Measurements from ENCODE around the gene YEATS4.

YEATS4 gene

GRCh38 chr12:69397978-69398377 lies 38.4 kb downstream of the YEATS4 start:
- Mint-ChIP-seq H3K27me3 (ENCODE audit: low read depth) (no peaks in the 10 kb centered on the region), H3K27ac (no peak overlapping the region), H3K36me3 (ENCODE audit: low read depth) (peaks cover 37% of the 10 kb centered on the region), H3K4me1 (no peaks in the 10 kb centered on the region), H3K4me3 (no peak overlapping the region), H3K9me3 (peaks cover 12% of the 10 kb centered on the region)
- no peak for TF ChIP-seq CTCF (IDR thresholded peaks at IDR 0.05; ENCODE audit: unreplicated experiment in 3 of 3)

GRCh38 chr12:69401940-69402339 lies 42.4 kb downstream of the YEATS4 start:
- Mint-ChIP-seq H3K27me3 (ENCODE audit: low read depth) (no peaks in the 10 kb centered on the region), H3K4me1 (no peaks in the 10 kb centered on the region), H3K4me3 (no peak overlapping the region), H3K36me3 (ENCODE audit: low read depth) (peaks cover 17% of the 10 kb centered on the region), H3K9me3 (peaks cover 10% of the 10 kb centered on the region), H3K27ac (no peak overlapping the region)
- no peak for TF ChIP-seq CTCF (IDR thresholded peaks at IDR 0.05; ENCODE audit: unreplicated experiment in 3 of 3)

GRCh38 chr12:69404851-69405565 lies 45.5 kb downstream of the YEATS4 start:
- Mint-ChIP-seq H3K27ac (no peak overlapping the region), H3K4me3 (no peak overlapping the region), H3K27me3 (ENCODE audit: low read depth) (no peaks in the 10 kb centered on the region), H3K4me1 (no peaks in the 10 kb centered on the region), H3K9me3 (no peaks in the 10 kb centered on the region), H3K36me3 (ENCODE audit: low read depth) (no peaks in the 10 kb centered on the region)
- no peak for TF ChIP-seq CTCF (IDR thresholded peaks at IDR 0.05; ENCODE audit: unreplicated experiment in 3 of 3)

GRCh38 chr12:69405566-69405865 lies 46.0 kb downstream of the YEATS4 start:
- H3K4me1 Mint-ChIP-seq: no peaks in the 10 kb centered on the region
- no peak for TF ChIP-seq CTCF (IDR thresholded peaks at IDR 0.05; ENCODE audit: unreplicated experiment in 3 of 3)
- no peaks in the 10 kb centered on the region for H3K9me3 Mint-ChIP-seq
- no peak overlapping the region for H3K4me3 Mint-ChIP-seq
- no peak overlapping the region for H3K27ac Mint-ChIP-seq
- H3K27me3 Mint-ChIP-seq (ENCODE audit: low read depth): no peaks in the 10 kb centered on the region
- H3K36me3 Mint-ChIP-seq (ENCODE audit: low read depth): peaks cover 3% of the 10 kb centered on the region

GRCh38 chr12:69406217-69406616 lies 46.7 kb downstream of the YEATS4 start:
- no peaks in the 10 kb centered on the region for H3K4me1 Mint-ChIP-seq
- H3K9me3 Mint-ChIP-seq: no peaks in the 10 kb centered on the region
- no peak overlapping the region for H3K4me3 Mint-ChIP-seq
- H3K27me3 Mint-ChIP-seq (ENCODE audit: low read depth): no peaks in the 10 kb centered on the region
- peaks cover 3% of the 10 kb centered on the region for H3K36me3 Mint-ChIP-seq (ENCODE audit: low read depth)
- no peak overlapping the region for H3K27ac Mint-ChIP-seq
- TF ChIP-seq CTCF (IDR thresholded peaks at IDR 0.05; ENCODE audit: unreplicated experiment in 3 of 3): no peak

- Mint-ChIP-seq H3K27me3 (ENCODE audit: low read depth) (no peaks in the 10 kb centered on the region), H3K4me1 (peaks cover 4% of the 10 kb centered on the region), H3K4me3 (no peak overlapping the region), H3K36me3 (ENCODE audit: low read depth) (peaks cover 8% of the 10 kb centered on the region), H3K27ac (no peak overlapping the region), H3K9me3 (no peaks in the 10 kb centered on the region)
- no peak for TF ChIP-seq CTCF (IDR thresholded peaks at IDR 0.05; ENCODE audit: unreplicated experiment in 3 of 3)
These were observed 51.0 kb downstream of the YEATS4 start for GRCh38 chr12:69410571-69410970.
